GM19395 (cell line): ENCODE results near the gene TTC23L.

Experiments
- ATAC-seq: cut with Tn5 transposase; IDR thresholded peaks from one replicate; pipeline ENCODE4 v1.9.1; 2021; ENCODE audit warnings: mild to moderate bottlenecking, moderate library complexity; ENCODE audit not compliant: unreplicated experiment

TTC23L gene

GRCh38 chr5:34867660-34868059 lies 28.7 kb downstream of the TTC23L start:
- ATAC-seq: no peak

- no peak for ATAC-seq
Measured at GRCh38 chr5:34868791-34869190, 29.8 kb downstream of the TTC23L start.

GRCh38 chr5:34869256-34869655 lies 30.3 kb downstream of the TTC23L start:
- ATAC-seq: no peak

- no peak for ATAC-seq
Measured at GRCh38 chr5:34870382-34870781, 31.4 kb downstream of the TTC23L start.

GRCh38 chr5:34876275-34876674 lies 37.3 kb downstream of the TTC23L start:
- no peak for ATAC-seq

- ATAC-seq: no peak
Measured at GRCh38 chr5:34881246-34881645, 42.3 kb downstream of the TTC23L start.

- ATAC-seq: no peak
Measured at GRCh38 chr5:34886392-34887119, 47.6 kb downstream of the TTC23L start.

GRCh38 chr5:34889394-34889793 lies 50.4 kb downstream of the TTC23L start:
- no peak for ATAC-seq

GRCh38 chr5:34891981-34892380 lies 53.0 kb downstream of the TTC23L start:
- no peak for ATAC-seq

- no peak for ATAC-seq
Measured at GRCh38 chr5:34892414-34892813, 53.5 kb downstream of the TTC23L start.

- no peak for ATAC-seq
Measured at GRCh38 chr5:34894716-34895115, 55.8 kb downstream of the TTC23L start.

GRCh38 chr5:34895641-34896419 lies 56.9 kb downstream of the TTC23L start:
- no peak for ATAC-seq

- no peak for ATAC-seq
Measured at GRCh38 chr5:34897646-34898045, 58.7 kb downstream of the TTC23L start.

- ATAC-seq: peak; percentile 95
Measured at GRCh38 chr5:34898258-34898895, 59.4 kb downstream of the TTC23L start.

GRCh38 chr5:34899066-34899465 lies 60.1 kb downstream of the TTC23L start:
- ATAC-seq: no peak

- ATAC-seq: no peak
Measured at GRCh38 chr5:34900652-34901051, 61.7 kb downstream of the TTC23L start.

GRCh38 chr5:34903260-34903659 lies 64.3 kb downstream of the TTC23L start:
- ATAC-seq: no peak

- no peak for ATAC-seq
Measured at GRCh38 chr5:34905564-34905963, 66.6 kb downstream of the TTC23L start.

- ATAC-seq: no peak
Measured at GRCh38 chr5:34913072-34913471, 74.1 kb downstream of the TTC23L start.

- peak; percentile 31 for ATAC-seq
Measured at GRCh38 chr5:34914671-34915138, 75.7 kb downstream of the TTC23L start.

- ATAC-seq: peak; percentile 98
Measured at GRCh38 chr5:34915139-34915855, 76.3 kb downstream of the TTC23L start, which contains the start of the genes BRIX1 and RAD1. Gene BRIX1, plus strand, starts transcription at chr5:34915711. Its CDS starts 28 bp downstream, at chr5:34915739. Gene RAD1, minus strand, starts transcription at chr5:34915504. Its CDS starts 612 bp downstream, at chr5:34914892.
